NCI-H2171 treated with DMSO at 0.1 percent for 48 hours (cell line): ENCODE measurements around the gene ATXN7L1.
A peak's percentile ranks its signal among the peaks of the same experiment; 100 is the strongest.

Experiments used
- DNase-seq: peaks from one replicate; lab custom pipeline; 2025; lab: John Stamatoyannopoulos, UW

The ATXN7L1 gene

GRCh38 chr7:105876091-105876963 lies at the start of gene ATXN7L1:
ATXN7L1 (minus strand) TSS chr7:105876599; CDS start chr7:105876558, 41 bp downstream.
- DNase-seq: peak; percentile 94

GRCh38 chr7:105926131-105926530 lies 49.7 kb upstream of the ATXN7L1 start:
- DNase-seq: no peak

- DNase-seq: no peak
Observed at GRCh38 chr7:105924945-105925344, 48.5 kb upstream of the ATXN7L1 start.

GRCh38 chr7:105920766-105921165 lies 44.4 kb upstream of the ATXN7L1 start:
- DNase-seq: no peak

- no peak for DNase-seq
Observed at GRCh38 chr7:105917659-105918058, 41.3 kb upstream of the ATXN7L1 start.

GRCh38 chr7:105916603-105917002 lies 40.2 kb upstream of the ATXN7L1 start:
- DNase-seq: no peak

- DNase-seq: no peak
Observed at GRCh38 chr7:105913947-105914346, 37.5 kb upstream of the ATXN7L1 start.

- no peak for DNase-seq
Observed at GRCh38 chr7:105911961-105912575, 35.7 kb upstream of the ATXN7L1 start.

GRCh38 chr7:105910172-105910571 lies 33.8 kb upstream of the ATXN7L1 start:
- no peak for DNase-seq

- DNase-seq: no peak
Observed at GRCh38 chr7:105909742-105910141, 33.3 kb upstream of the ATXN7L1 start.

- no peak for DNase-seq
Observed at GRCh38 chr7:105907129-105907846, 30.9 kb upstream of the ATXN7L1 start.

GRCh38 chr7:105906695-105907094 lies 30.3 kb upstream of the ATXN7L1 start:
- peak; percentile 10 for DNase-seq

GRCh38 chr7:105905910-105906568 lies 29.6 kb upstream of the ATXN7L1 start:
- peak; percentile 45 for DNase-seq

- DNase-seq: no peak
Observed at GRCh38 chr7:105905209-105905909, 29.0 kb upstream of the ATXN7L1 start.

GRCh38 chr7:105904064-105904463 lies 27.7 kb upstream of the ATXN7L1 start:
- no peak for DNase-seq

- no peak for DNase-seq
Observed at GRCh38 chr7:105902325-105902911, 26.0 kb upstream of the ATXN7L1 start.

- no peak for DNase-seq
Observed at GRCh38 chr7:105897999-105898398, 21.6 kb upstream of the ATXN7L1 start.

GRCh38 chr7:105896407-105896911 lies 20.1 kb upstream of the ATXN7L1 start:
- DNase-seq: peak; percentile 98

GRCh38 chr7:105894131-105894530 lies 17.7 kb upstream of the ATXN7L1 start:
- no peak for DNase-seq

- no peak for DNase-seq
Observed at GRCh38 chr7:105892387-105892786, 16.0 kb upstream of the ATXN7L1 start.
